HT1080 (cell line): ENCODE results near the gene CHCHD6. TPM values are rescaled to one million over a fixed set of nuclear protein-coding genes. Genes with fewer than 3 reads are reported as not detected.

Source experiments
- DNase-seq: peaks from one replicate; pipeline ENCODE4 v3.0.0-alpha.2; 2015; ENCODE audit warnings: low read depth
- total RNA-seq: library from RNA; depleted of rRNA; stranded (reverse); fragments of >200 nt; shearing (Covaris generic); gene quantifications from 2 replicates; pipeline ENCODE4 v1.2.3, GENCODE V29; 2014

The CHCHD6 gene
- total RNA-seq, 1 experiment from 2014 or later: 28.7 TPM

- DNase-seq: no peak
These were observed 213.3 kb downstream of the CHCHD6 start for GRCh38 chr3:126917232-126917804.

GRCh38 chr3:126918355-126918821 is 214.3 kb downstream of the CHCHD6 start:
- no peak for DNase-seq

GRCh38 chr3:126921085-126921824 is 217.2 kb downstream of the CHCHD6 start:
- DNase-seq: no peak

GRCh38 chr3:126922466-126922865 is 218.4 kb downstream of the CHCHD6 start:
- DNase-seq: no peak

GRCh38 chr3:126923423-126923822 is 219.4 kb downstream of the CHCHD6 start:
- no peak for DNase-seq

GRCh38 chr3:126923895-126924294 is 219.9 kb downstream of the CHCHD6 start:
- DNase-seq: no peak

GRCh38 chr3:126924458-126924857 is 220.4 kb downstream of the CHCHD6 start:
- DNase-seq: no peak

- no peak for DNase-seq
These were observed 221.6 kb downstream of the CHCHD6 start for GRCh38 chr3:126925411-126926171.

GRCh38 chr3:126926684-126927400 is 222.8 kb downstream of the CHCHD6 start:
- peak; percentile 96 for DNase-seq

- peak; percentile 62 for DNase-seq
These were observed 223.3 kb downstream of the CHCHD6 start for GRCh38 chr3:126927401-126927750.

- DNase-seq: peak; percentile 98
These were observed 223.8 kb downstream of the CHCHD6 start for GRCh38 chr3:126927846-126928245.

- DNase-seq: no peak
These were observed 225.0 kb downstream of the CHCHD6 start for GRCh38 chr3:126928921-126929474.

- DNase-seq: no peak
These were observed 227.0 kb downstream of the CHCHD6 start for GRCh38 chr3:126930936-126931600.

- DNase-seq: no peak
These were observed 227.8 kb downstream of the CHCHD6 start for GRCh38 chr3:126931806-126932187.

GRCh38 chr3:126932188-126932931 is 228.3 kb downstream of the CHCHD6 start:
- DNase-seq: peak; percentile 95

- DNase-seq: no peak
These were observed 230.0 kb downstream of the CHCHD6 start for GRCh38 chr3:126934031-126934531.

- DNase-seq: no peak
These were observed 231.0 kb downstream of the CHCHD6 start for GRCh38 chr3:126934991-126935390.

GRCh38 chr3:126935756-126936509 is 231.9 kb downstream of the CHCHD6 start:
- DNase-seq: peak; percentile 76

GRCh38 chr3:126936853-126937425 is 232.9 kb downstream of the CHCHD6 start:
- no peak for DNase-seq
